HG03439 (cell line): ENCODE results near the gene SBSN.

ENCODE experiments used
- ATAC-seq: cut with Tn5 transposase; IDR thresholded peaks from one replicate; pipeline ENCODE4 v1.9.1; 2021; ENCODE audit warnings: mild to moderate bottlenecking, moderate library complexity; ENCODE audit not compliant: unreplicated experiment

Gene SBSN

DNA sequence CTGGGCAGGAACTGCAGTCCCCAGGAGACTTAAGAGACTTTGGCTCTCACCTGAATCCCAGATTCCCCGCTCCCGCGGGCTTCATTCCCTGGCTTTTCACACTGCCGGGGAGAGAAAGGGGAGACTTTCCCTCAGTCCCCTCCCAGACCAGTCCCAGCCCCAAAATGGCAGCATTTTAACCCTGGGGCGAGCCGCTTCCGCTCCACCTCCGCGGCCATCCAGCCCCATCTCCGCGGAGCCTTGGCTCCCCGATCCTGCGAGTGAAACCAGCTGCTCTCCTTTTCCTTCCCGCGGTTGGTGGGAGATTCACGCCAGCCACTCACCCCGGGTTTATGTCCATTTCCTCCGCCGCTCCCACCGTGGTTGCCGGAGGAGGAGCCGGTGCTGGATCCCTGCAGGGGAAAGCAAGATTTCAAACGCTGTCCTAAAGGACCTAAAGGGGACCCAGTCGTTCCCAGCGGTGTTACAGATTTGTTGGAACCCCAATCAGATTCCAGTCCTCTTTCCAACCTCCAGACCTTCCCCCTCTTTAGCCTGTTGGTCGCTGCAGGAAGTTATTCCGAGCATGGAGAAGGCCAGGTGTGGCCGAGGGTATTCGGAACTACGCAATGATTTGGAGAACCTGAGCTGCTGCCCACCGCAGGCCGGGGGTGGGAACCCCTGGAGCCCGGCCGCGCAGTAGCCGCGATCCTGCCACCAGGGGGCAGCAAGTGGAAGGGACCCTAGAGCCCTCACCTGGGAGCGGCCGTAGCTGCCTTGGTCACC, 18.1 kb downstream of the SBSN start:
- ATAC-seq, result no peak

DNA sequence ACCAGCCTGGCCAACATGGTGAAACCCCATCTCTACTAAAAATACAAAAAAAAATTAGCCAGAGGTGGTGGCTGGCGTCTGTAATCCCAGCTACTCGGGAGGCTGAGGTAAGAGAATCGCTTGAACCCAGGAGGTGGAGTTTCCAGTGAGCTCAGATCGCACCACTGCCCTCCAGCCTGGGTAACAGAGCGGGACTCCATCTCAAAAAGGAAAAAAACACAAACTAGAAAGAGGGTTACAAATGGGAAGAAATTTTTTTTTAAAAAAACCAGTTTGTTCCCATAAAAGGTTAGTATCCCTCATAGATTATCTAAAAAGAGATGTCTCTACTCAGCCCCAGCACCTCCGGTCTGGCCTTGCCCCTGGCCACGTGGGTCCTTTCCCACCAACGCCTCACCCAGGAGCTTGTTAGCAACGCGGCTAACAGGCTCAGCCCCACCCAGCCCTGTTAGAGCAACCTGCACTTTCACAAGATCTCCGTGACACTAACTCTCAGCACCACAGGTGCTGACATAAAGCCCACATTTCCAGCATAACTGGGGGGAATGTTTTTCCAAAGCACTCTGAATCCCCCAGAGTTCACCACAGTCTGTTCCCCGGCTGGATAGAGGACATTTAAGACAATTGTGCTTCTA, 19.0 kb downstream of the SBSN start:
- ATAC-seq, result no peak

DNA sequence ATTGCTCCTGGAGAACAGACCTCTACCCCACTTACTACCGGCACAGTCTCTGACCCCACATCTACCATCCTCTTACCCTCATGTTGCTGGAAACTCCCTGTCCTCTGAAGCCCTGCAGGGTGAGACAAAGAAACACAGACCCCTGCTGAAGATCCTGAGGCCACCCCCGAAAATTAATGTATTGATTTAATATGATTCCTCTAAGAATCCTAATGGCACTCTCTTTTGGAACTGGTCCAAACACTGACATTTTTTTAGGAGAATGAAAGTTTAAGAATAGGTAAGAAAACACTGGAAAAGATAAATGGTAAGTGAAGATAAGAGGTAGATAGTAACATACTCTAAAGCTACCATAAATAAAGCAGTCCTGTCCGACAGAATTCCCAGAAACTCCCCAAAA, 20.0 kb downstream of the SBSN start:
- ATAC-seq, result no peak

DNA sequence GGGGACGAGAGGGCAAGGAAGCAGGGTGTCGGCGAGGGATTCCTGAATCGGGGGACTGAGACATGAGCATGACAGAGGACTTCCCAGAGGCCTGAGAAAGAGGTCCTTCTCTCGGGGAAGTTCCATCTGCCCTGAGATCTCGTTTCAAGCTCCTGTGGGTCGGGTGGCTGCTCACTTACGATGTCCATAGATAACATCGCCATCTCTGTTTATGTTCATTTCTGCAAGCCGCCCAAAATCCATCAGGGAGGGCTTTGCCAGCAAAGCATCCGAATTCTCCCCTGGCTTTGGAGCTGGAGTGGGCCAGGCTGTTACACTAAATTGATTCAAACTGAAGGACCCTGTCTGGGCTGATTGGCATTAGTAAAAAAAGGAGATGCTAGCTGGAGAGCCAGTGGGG, 20.6 kb downstream of the SBSN start:
- ATAC-seq, result no peak

DNA sequence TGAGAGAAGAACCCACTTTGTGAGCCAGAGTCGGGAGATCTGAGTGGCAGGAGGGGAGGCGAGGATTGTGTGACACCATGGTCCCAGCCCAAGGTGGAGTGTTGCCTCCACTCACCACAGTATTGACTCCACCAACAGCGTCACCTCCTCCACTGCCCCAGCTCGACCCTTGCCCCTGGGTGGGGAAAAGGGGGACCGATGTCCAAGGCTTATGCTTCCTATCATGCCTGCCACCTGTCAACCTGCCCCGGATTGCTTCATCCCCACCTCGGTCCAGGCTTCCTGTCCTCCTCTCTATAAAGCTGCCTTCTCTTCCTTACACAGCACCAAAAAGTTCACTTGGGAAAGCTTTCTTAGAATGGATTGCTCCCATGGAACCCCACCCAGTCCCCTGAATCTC, 22.1 kb downstream of the SBSN start:
- no peak for ATAC-seq

DNA sequence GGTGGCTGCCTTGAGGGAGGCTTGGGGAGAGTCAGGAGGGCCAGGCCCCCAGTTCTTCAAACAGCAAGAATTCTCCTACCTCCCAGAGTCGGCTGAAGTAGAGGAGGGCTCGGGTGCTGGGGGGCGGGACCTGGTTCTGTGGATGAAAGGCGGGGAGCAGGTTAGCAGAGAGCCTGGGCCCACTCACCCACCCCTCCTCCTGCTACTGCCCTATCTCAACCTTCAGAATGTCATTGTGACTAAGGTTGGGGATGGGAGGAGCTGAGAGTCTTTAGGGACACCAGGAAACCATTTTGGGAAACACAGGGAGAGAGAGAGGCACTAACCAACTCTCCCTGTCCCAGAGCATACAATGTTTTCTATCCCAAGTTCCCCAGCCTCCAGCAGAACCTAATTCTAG, 25.4 kb downstream of the SBSN start:
- ATAC-seq, result no peak

DNA sequence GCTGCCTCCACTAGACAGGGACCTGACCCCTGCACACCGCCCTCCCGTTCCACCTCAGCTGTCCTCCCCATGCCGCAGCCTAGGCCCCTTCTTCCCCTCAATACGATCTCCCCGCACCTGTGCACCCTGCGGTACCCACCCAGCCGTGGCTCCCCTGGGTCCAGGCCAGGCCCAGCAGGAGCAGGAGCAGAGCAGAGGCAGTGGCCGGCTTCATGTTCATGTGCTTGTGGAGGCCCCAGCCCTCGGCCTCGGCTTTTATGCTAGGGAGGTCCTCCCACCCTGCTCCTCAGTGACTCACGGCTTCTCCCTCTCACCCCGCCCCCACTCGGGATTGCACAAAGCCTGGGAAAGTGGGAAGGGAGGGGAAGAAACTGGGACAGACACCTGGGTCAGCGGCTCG, 26.4 kb downstream of the SBSN start:
- ATAC-seq, result no peak

DNA sequence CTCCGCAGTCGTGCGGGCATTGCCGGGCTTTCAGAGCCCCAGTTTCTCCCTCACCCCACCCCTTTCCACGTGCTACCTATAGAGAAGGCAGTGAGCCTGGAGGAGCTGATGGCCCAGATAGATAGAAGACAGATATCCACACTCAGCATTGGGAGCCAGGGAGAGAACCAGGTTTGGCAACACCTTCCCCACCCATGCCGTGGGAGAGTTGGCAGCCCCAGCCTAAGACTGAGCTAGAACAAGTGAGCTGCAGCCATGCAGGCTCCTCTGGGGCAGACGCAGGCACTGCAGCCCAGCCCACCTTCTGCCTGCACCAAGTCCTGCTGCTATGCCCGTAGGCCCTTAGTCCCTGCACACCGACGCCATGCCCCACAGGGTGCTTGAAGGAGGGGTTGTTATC, 27.5 kb downstream of the SBSN start:
- no peak for ATAC-seq

DNA sequence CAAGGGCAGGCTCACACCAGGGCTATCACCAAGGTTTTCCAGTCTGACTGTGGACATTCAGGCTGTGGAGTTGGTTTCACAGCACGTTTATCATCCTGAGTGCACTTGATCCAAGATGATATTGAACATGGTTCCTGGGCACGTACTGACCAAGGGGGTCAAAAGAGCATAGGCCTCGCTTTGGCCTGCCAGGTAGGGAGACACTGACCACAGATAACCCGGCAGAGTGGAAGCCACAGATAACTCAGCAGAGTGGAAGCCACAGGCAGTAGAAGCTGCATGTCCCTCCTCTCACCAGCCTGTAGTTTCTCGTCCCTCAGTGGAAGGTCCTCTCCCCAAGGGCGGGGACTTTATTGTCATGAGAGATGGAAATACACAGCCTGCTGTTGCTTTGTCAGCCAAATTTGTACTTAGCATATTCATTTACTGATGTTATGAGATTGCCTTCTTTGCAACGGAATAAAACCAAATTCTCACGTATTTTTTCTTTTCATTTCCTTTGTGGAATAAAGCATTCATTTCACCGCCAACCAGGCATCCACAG, 29.1 kb downstream of the SBSN start:
- no peak for ATAC-seq

DNA sequence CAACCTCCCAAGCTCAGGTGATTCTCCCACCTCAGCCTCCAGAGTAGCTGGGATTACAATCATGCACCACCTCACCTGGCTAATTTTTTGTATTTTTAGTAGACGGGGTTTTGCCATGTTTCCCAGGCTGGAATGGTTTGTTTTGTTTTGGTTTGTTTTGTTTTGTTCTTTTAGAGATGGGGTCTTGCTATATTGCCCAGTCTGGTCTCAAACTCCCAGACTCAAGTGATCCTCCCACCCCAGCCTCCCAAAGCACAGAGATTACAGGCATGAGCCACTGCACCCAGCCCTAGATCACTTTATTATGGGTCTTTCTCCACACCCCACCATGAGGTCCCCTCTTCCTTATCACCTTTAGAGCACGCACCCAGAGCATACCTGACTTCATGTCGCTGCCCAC, 29.9 kb downstream of the SBSN start:
- ATAC-seq, result no peak

DNA sequence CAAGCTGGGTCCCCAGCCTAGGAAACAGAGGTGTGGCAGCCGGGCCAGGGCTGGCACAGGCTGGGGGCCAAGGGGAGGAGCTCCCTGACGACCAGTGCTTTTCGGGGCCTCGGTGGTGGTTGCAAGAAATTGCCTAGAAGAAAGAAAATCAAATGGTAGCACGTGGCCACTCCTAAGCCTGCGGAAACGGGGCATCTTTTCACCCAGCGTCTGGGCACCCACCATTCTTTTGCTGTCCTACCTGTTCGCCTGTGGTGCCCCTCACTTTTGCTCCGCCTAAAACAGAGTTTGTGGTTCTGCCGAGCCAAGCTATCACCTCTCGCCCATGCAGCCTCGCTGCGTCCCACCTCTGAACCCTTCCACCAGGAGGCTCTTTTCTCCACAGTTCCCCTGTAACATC, 30.7 kb downstream of the SBSN start:
- no peak for ATAC-seq

DNA sequence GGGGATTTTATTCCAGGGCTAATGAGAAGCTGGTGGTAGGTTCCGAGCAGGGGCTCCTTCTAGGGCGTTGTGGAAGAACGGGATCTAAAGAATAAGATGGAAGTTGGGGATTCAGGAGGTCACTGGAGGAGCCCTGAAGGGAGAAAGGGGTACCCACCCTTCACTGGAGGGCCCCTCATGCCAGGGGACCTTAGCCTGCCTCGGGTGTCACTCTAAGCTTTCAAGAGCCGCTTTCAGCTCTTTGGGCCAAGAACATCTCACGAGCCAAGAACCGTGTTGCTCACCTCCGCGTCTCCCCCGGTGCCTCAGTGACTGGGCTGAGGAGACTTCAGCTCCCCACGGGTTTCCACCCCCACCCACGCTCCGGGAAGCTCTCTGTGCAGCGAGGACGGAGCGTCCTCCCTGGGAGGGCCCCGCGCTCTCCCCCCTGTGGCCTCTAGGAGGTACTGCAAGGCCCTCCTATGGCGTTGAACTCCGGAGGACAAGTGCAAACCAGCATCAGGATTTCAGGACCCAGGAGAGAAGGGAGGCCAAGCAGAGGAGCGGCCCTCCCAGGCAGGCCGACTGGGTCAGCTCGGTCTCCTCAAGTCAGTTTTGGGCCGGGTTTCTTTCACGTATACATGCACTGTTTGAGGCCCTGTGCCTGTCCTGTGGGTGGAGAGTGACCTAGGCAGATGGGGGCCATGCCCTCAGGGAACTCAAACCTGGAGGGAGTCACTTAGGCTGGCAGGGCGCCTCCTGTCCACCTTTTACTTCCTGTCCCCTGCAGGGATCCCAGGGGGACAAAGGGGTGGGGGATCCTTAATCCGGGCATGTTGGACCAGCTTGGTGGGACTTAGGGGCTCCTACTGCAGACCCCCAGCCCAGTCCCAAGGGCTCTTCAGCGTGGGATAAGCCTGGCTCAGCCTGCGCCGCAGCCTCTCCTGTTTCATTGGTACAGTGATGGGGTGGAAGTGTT, 32.7 kb downstream of the SBSN start:
- ATAC-seq, result no peak

DNA sequence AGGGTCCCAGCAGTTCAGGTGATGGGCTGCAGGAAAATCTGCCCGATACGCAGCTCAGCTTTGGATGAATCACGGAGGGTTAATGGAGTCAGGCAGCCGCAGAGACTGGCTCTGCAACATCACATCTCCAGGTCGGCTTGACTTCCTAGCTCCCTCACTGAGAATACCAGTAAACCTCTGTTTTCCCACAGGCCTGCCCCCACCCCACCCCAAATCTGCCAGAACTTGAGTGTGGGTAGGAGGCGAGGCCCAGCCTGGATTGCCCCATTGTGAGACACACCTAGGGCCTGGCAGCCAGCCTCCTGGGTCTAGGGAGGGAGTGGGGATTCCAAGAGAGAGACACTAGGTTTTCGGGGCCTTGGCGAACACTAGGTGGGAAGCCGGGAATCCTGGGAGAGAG, 34.1 kb downstream of the SBSN start:
- ATAC-seq, result no peak

DNA sequence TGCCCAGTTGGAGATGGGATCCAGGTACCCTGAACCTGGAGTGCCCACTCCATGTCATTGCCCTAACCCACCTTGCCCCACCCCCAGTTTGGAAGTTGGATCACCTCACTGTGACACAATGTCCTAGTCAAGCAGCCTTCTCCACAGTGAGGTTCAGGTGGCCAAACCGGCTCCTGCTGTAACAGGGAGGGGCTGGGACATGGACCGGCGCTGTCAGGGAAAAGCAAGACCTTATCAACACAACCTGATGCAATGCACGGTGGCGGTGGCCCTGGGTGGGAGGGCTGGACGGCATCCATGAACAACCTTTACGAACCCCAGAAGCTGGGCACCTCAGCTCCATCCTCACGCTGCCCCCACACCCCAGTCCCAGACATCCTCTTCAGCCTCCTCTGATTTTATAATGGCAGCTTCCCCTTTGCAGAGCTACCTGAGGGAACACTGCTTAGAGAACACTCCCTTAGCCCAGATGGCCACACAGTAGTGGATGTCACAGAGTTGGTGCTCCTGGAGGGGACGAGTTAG, 36.2 kb downstream of the SBSN start:
- no peak for ATAC-seq

DNA sequence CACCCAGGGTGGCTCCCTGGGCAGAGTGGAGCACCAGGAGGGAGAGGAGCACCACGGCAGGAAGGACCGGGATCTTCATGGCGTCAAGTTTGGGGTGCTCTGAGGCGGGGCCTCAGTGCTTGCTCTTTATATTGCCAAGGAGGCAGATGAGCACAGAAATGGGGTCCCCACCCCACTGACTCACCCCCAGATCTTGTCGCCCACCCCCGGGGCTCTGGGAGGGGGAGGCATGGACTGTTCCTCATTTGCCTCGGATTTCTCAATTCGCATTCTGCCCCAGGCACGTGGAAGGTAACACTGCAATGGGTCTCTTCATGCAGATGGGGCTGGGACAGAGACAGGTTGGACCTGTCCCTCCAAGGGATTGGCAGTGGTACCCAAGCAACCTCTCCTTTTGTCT, 37.7 kb downstream of the SBSN start, which contains the start of gene KRTDAP:
Gene KRTDAP (minus strand): TSS at position 101 of the 400 bp plus-strand sequence. CDS start 22 bp downstream, at position 79.
- ATAC-seq, result no peak

DNA sequence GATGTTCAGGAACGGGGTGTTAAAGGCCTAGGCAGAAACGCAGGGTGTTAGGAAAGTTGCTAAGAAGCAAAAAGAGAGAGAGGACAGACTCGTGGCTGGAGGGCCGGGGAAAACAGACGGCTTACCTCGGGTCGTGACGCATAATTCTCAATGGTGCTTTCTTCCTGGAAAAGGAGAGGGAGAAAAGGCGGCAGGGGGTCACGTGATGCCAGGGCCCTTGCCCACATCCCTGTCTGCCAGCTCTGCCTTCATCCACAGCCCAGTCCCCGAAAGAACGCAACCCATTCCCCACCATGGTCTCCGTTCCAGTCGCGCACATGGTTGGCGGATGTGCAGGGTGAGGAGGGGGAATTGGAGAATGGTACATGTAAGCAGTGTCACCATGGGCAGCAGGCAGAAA, 39.4 kb downstream of the SBSN start:
- no peak for ATAC-seq

DNA sequence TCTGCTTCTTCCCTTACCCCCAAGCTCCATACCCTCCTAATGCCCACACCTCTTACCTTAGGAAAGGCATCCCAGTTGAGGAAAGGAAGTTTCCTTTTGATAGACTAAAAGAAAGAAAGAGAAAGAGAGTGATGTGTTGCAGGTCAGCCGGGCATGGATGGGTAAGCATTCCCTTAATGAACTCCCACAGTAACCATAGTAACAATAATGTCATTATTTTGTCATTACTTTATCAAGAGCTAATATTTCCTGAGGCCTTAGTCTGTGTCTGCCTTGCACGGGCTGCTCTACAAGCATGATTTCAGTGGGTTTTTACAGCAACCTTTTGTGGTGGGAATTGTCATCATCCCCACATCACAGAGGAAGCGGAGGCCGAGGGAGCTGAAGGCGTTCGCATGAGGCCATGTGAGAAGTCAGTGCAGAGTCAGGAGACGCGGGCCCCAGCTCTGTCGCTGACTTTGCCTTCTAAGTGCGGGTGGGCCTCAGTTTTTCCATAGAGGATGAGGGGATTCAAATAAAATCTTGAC, 40.4 kb downstream of the SBSN start:
- no peak for ATAC-seq

DNA sequence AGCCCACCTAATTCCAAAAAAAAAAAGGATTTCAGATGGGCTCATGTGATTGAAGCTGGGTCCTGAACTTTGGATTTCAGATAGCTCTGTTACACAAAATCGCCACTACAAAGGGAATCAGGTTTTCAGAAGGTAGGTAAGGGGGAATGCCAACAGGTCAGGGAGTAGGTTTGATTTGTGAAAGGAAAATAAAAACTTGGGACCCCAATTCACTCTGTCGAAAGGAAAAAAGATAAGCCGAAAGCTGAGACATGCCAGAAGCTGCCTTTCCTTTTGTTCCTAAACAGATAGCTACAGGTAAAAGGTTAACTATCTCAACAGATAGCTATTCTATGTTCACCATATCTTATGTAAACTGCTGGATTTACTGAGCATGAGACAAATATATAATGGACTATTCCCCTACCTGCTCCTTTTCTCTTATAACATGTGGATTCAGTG, 41.8 kb downstream of the SBSN start:
- no peak for ATAC-seq

DNA sequence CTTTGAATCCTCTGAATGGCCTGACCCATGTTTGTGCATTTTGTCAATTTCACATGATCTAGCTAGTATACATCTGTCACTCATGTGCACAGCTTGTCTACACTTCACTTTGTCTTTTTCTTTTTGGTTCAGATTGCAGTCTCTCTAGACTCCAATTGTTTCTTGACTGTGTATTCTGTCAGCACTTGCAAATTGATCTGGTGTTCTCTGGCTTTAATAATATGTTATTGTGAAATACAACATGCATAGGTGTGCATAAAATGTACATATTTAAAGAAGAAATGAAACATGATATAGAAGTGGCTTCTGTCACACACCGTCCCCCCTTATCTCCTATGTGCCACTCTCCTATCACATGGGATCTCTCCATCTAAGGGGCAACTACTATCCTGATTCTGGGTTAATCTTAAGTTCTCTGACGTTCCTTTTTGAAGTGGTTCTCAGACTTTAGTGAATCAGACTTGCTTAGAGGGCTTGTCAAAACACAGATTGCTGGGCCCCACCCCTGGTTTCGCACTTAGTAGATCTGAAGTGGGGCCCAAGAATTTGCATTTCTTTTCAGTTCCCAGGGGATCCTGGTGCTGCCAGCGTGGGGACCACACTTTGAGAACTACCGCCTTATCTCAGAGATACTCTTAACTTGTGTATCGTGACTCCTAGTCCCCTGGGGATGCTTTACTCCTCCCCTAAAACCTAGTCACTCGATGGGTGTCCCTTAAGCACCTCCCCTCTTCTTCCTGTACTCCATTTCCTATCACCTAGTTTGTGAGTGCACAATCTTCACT, 43.7 kb downstream of the SBSN start:
- peak; percentile 90 for ATAC-seq

DNA sequence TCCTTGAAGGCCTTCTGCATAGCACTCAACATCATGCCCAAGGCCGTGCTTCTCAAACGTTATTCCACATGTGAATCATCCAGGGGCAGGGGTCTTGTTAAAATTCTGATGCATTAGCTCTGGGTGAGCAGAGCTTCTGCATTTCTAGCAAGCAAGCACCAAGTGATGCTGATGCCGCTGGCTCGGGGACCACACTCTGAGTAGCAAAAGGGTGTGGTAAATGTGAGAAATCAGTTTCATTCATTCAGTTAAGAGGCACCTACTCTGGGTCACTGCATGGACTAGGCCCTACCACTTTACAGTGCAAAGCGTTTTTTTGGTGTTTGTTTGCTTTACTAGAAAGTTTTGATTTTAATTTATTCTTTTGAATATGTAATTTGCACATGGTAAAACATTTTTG, 45.0 kb downstream of the SBSN start:
- no peak for ATAC-seq
